Measurements from ENCODE around the gene PTH1R.

Gene PTH1R

GRCh38 chr3:46852839-46853355 lies 24.6 kb upstream of the PTH1R start:
- DNase-seq (ENCODE audit: low read depth in 1 of 2, low spot score in 1 of 2): no peak
- Histone ChIP-seq H3K27ac (replicated peaks) (no peak overlapping the region), H3K4me3 (replicated peaks; ENCODE audit: insufficient read depth, low read length) (no peak overlapping the region), H3K27me3 (ENCODE audit: insufficient read depth, poor library complexity, severe bottlenecking) (no peaks in the 10 kb centered on the region)
- TF ChIP-seq REST (IDR thresholded peaks at IDR 0.05; ENCODE audit: insufficient replicate concordance, low read depth) (no peak), SPI1 (IDR thresholded peaks at IDR 0.05; ENCODE audit: borderline replicate concordance, low read depth) (no peak), GABPA (IDR thresholded peaks at IDR 0.05; ENCODE audit: low read depth) (no peak), CTCF (IDR thresholded peaks at IDR 0.05; ENCODE audit: insufficient read depth, low read length) (no peak), POLR2AphosphoS5 (IDR thresholded peaks at IDR 0.05; ENCODE audit: low read depth) (no peak)

GRCh38 chr3:46853441-46854415 lies 23.8 kb upstream of the PTH1R start:
- DNase-seq (ENCODE audit: low read depth in 1 of 2, low spot score in 1 of 2): no peak
- Histone ChIP-seq H3K27ac (replicated peaks) (no peak overlapping the region), H3K4me3 (replicated peaks; ENCODE audit: insufficient read depth, low read length) (no peak overlapping the region), H3K27me3 (ENCODE audit: insufficient read depth, poor library complexity, severe bottlenecking) (no peaks in the 10 kb centered on the region)
- TF ChIP-seq REST (IDR thresholded peaks at IDR 0.05; ENCODE audit: insufficient replicate concordance, low read depth) (no peak), POLR2AphosphoS5 (IDR thresholded peaks at IDR 0.05; ENCODE audit: low read depth) (no peak), CTCF (IDR thresholded peaks at IDR 0.05; ENCODE audit: insufficient read depth, low read length) (no peak), GABPA (IDR thresholded peaks at IDR 0.05; ENCODE audit: low read depth) (no peak), SPI1 (IDR thresholded peaks at IDR 0.05; ENCODE audit: borderline replicate concordance, low read depth) (no peak)

DNA sequence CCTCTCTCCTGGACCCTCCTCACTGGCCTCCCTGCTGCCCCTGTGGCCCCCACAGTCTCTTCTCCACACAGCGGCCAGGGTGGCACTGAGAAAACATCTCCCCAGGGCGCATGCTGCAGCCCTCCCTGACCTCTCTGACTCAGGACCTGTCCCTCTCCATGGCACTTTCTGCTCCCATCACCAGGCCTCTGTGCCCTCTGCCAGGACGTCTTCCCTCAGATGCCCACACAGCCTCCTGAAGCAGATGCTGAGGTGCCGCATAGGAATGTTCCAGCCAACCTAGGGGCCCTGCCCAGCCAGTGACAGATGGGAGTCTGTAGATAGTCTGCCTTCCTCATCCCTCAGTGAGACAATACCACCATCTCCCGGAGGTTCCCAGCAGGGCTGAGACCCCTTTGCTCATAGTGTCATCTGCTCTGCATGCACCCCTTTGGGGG lies 22.9 kb upstream of the PTH1R start:
- TF ChIP-seq SPI1 (IDR thresholded peaks at IDR 0.05; ENCODE audit: borderline replicate concordance, low read depth): no peak
- no peak for TF ChIP-seq CTCF (IDR thresholded peaks at IDR 0.05; ENCODE audit: insufficient read depth, low read length)
- no peak for TF ChIP-seq GABPA (IDR thresholded peaks at IDR 0.05; ENCODE audit: low read depth)
- no peak for TF ChIP-seq REST (IDR thresholded peaks at IDR 0.05; ENCODE audit: insufficient replicate concordance, low read depth)
- TF ChIP-seq POLR2AphosphoS5 (IDR thresholded peaks at IDR 0.05; ENCODE audit: low read depth): no peak
- no peak overlapping the region for H3K27ac ChIP-seq (replicated peaks)
- no peak overlapping the region for H3K4me3 ChIP-seq (replicated peaks; ENCODE audit: insufficient read depth, low read length)
- DNase-seq (ENCODE audit: low read depth in 1 of 2, low spot score in 1 of 2): no peak
- no peaks in the 10 kb centered on the region for H3K27me3 ChIP-seq (ENCODE audit: insufficient read depth, poor library complexity, severe bottlenecking)
